ENCODE data around the gene ZMYND8.

DNA sequence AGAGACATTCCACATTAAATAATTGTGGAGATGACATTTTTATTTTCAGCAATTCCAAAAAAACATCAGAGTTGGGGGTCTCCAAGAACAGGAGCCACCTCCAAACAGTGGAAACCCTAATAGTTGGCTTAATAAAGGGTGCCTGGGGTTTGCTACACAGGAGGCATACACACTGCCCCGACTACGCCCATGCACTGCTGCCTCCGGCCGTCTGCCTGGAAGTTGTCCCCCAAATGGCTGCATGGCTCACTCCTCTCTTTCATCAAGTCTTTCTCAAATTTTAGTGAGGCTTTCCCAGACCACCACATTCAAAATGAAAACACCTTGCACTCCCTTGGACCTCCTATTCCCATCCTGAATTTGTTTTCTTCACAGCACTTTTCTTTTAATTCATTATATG is 58.8 kb downstream of the ZMYND8 start:
- TF ChIP-seq, protein P1, sequence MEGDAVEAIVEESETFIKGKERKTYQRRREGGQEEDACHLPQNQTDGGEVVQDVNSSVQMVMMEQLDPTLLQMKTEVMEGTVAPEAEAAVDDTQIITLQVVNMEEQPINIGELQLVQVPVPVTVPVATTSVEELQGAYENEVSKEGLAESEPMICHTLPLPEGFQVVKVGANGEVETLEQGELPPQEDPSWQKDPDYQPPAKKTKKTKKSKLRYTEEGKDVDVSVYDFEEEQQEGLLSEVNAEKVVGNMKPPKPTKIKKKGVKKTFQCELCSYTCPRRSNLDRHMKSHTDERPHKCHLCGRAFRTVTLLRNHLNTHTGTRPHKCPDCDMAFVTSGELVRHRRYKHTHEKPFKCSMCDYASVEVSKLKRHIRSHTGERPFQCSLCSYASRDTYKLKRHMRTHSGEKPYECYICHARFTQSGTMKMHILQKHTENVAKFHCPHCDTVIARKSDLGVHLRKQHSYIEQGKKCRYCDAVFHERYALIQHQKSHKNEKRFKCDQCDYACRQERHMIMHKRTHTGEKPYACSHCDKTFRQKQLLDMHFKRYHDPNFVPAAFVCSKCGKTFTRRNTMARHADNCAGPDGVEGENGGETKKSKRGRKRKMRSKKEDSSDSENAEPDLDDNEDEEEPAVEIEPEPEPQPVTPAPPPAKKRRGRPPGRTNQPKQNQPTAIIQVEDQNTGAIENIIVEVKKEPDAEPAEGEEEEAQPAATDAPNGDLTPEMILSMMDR (IDR thresholded peaks at IDR 0.05), result no peak
- TF ChIP-seq POLR2A (IDR thresholded peaks at IDR 0.05) (no peak), EP300 (IDR thresholded peaks at IDR 0.05; ENCODE audit: low read depth) (no peak), POLR2AphosphoS5 (IDR thresholded peaks at IDR 0.05) (no peak)
